ENCODE measurements around the gene RCOR3.
A peak's percentile ranks its signal among the peaks of the same experiment; 100 is the strongest.
"Not testable (repeated sequence)": the region's sequence is repeated elsewhere in the genome, so short reads cannot be mapped to it uniquely, and the experiment has no call there.

RCOR3 gene

GRCh38 chr1:211258310-211258755 is 833 bp upstream of the RCOR3 start:
- Histone ChIP-seq H3K36me3 (peaks cover 0 to 11% (median 7%) of the 10 kb centered on the region in 11 experiments; a peak in 14 of 22 replicates), H3K4me3 (peak overlapping the region; percentile 75 to 95 (median 83)), H3K27me3 (no peaks in the 10 kb centered on the region), H3K9ac (peak overlapping the region; percentile 91 to 100 (median 95)), H3K4me1 (peaks cover 21 to 25% (median 23%) of the 10 kb centered on the region in 10 experiments), H3K27ac (peak overlapping the region; percentile 93 to 100 (median 97)), H3K9me3 (replicated peaks in 1 of 11) (no peaks in the 10 kb centered on the region), H3K4me2 (peak overlapping the region; percentile 77 to 92 (median 87)), H4K20me1 (peaks cover 0 to 10% (median 0%) of the 10 kb centered on the region in 11 experiments; a peak in 6 of 22 replicates)
- TF ChIP-seq Cebpa-rat (IDR thresholded peaks at IDR 0.05): no peak

DNA sequence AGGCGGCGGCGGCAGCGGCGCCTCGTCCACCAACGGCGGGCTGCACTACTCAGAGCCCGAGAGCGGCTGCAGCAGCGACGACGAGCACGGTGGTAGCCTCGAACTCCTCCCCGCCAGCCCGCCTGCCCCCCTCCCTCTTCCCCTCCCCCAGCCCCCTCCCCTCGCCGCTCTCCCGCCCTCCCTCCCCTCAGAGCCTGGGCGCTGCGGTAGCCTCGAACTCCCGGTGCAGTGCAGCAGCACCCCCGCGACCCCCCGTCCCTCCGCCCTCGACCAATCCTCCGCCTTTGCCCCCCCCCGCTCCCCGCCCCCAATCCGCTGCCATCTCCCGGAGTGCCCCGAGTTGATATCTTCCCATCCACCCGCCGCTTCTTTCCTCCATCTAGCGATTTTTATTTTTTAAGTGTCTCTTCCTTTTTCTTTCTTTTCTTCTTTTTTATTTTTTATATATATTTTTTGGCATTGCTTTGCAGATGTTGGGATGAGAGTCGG is 516 bp downstream of the RCOR3 start:
- H3K9me3 ChIP-seq (replicated peaks in 1 of 11): no peaks in the 10 kb centered on the region
- H3K9ac ChIP-seq: peak overlapping the region; percentile 91 to 100 (median 95)
- peaks cover 0 to 20% (median 0%) of the 10 kb centered on the region in 11 experiments; a peak in 6 of 22 replicates for H4K20me1 ChIP-seq
- peak overlapping the region; percentile 75 to 95 (median 84) for H3K4me3 ChIP-seq
- peaks cover 21 to 25% (median 23%) of the 10 kb centered on the region in 10 experiments for H3K4me1 ChIP-seq
- peaks cover 8 to 23% (median 21%) of the 10 kb centered on the region in 11 experiments; a peak in 18 of 22 replicates for H3K36me3 ChIP-seq
- H3K27me3 ChIP-seq: no peaks in the 10 kb centered on the region
- no peak for TF ChIP-seq Cebpa-rat (IDR thresholded peaks at IDR 0.05)
- peak overlapping the region; percentile 93 to 100 (median 97) for H3K27ac ChIP-seq
- H3K4me2 ChIP-seq: peak overlapping the region; percentile 75 to 95 (median 90)

- Histone ChIP-seq H3K4me1 (peaks cover 21 to 27% (median 23%) of the 10 kb centered on the region in 10 experiments), H4K20me1 (peaks cover 0 to 25% (median 0%) of the 10 kb centered on the region in 11 experiments; a peak in 6 of 22 replicates), H3K27ac (peak overlapping the region; percentile 50 to 83 (median 74); a peak in 21 of 22 replicates), H3K9me3 (replicated peaks in 1 of 11) (no peaks in the 10 kb centered on the region), H3K4me3 (peak overlapping the region; percentile 75 to 95 (median 84)), H3K27me3 (no peaks in the 10 kb centered on the region), H3K4me2 (peak overlapping the region; percentile 75 to 95 (median 90)), H3K36me3 (peaks cover 8 to 29% (median 24%) of the 10 kb centered on the region in 11 experiments; a peak in 21 of 22 replicates), H3K9ac (peak overlapping the region; percentile 77 to 91 (median 83))
- no peak for TF ChIP-seq Cebpa-rat (IDR thresholded peaks at IDR 0.05)
Measured at GRCh38 chr1:211260141-211261107, 1.3 kb downstream of the RCOR3 start.

GRCh38 chr1:211261229-211261628 is 2.1 kb downstream of the RCOR3 start:
- Histone ChIP-seq H3K9ac (peak overlapping the region; percentile 77 to 91 (median 83)), H3K27ac (peak overlapping the region in 10 of 11 experiments; percentile 50 to 83 (median 74); a peak in 16 of 22 replicates), H3K4me2 (peak overlapping the region; percentile 75 to 95 (median 90)), H3K4me3 (peak overlapping the region; percentile 75 to 95 (median 84)), H3K9me3 (replicated peaks in 1 of 11) (no peaks in the 10 kb centered on the region), H4K20me1 (peaks cover 0 to 32% (median 0%) of the 10 kb centered on the region in 11 experiments; a peak in 6 of 22 replicates), H3K36me3 (peaks cover 8 to 34% (median 27%) of the 10 kb centered on the region in 11 experiments; a peak in 21 of 22 replicates), H3K4me1 (peaks cover 21 to 31% (median 23%) of the 10 kb centered on the region in 10 experiments), H3K27me3 (no peaks in the 10 kb centered on the region)
- TF ChIP-seq Cebpa-rat (IDR thresholded peaks at IDR 0.05): no peak

DNA sequence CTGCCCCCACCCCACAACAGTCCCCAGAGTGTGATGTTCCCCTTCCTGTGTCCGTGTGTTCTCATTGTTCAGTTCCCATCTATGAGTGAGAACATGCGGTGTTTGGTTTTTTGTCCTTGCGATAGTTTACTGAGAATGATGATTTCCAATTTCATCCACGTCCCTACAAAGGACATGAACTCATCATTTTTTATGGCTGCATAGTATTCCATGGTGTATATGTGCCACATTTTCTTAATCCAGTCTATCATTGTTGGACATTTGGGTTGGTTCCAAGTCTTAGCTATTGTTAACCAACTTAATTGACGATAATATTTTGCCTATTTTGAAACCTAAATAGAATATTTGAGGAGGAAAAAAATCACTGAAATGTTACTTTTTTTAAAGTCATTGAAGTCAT is 3.9 kb downstream of the RCOR3 start:
- Histone ChIP-seq H3K36me3 (peaks cover 17 to 52% (median 39%) of the 10 kb centered on the region in 11 experiments; a peak in 21 of 22 replicates), H4K20me1 (peaks cover 0 to 48% (median 4%) of the 10 kb centered on the region in 11 experiments; a peak in 6 of 22 replicates), H3K4me1 (peaks cover 7 to 27% (median 13%) of the 10 kb centered on the region in 10 experiments; a peak in 18 of 20 replicates)
- not testable (repeated sequence) for H3K27me3 ChIP-seq; H3K27ac ChIP-seq; H3K9me3 ChIP-seq (replicated peaks in 1 of 11); H3K4me2 ChIP-seq; H3K4me3 ChIP-seq; H3K9ac ChIP-seq

- TF ChIP-seq Cebpa-rat (IDR thresholded peaks at IDR 0.05): peak in 4 of 11 experiments; percentile 14 to 31 (median 17); a peak in 1 of 22 replicates
- Histone ChIP-seq H3K4me3 (no peak overlapping the region), H3K9me3 (replicated peaks in 1 of 11) (no peaks in the 10 kb centered on the region), H3K9ac (no peak overlapping the region), H3K27ac (no peak overlapping the region), H3K36me3 (peaks cover 43 to 87% (median 73%) of the 10 kb centered on the region in 11 experiments), H4K20me1 (peaks cover 0 to 46% (median 0%) of the 10 kb centered on the region in 11 experiments; a peak in 2 of 22 replicates), H3K4me1 (peaks cover 0 to 20% (median 5%) of the 10 kb centered on the region in 10 experiments; a peak in 8 of 20 replicates), H3K27me3 (no peaks in the 10 kb centered on the region), H3K4me2 (peak overlapping the region in 3 of 11 experiments; percentile 15 to 19 (median 17); a peak in 4 of 22 replicates)
Measured at GRCh38 chr1:211267204-211267857, 8.2 kb downstream of the RCOR3 start.

GRCh38 chr1:211279340-211279739 is 20.2 kb downstream of the RCOR3 start:
- Histone ChIP-seq H3K36me3 (peaks cover 66 to 95% (median 88%) of the 10 kb centered on the region in 11 experiments), H3K9ac (no peak overlapping the region), H4K20me1 (peaks cover 0 to 43% (median 0%) of the 10 kb centered on the region in 11 experiments; a peak in 5 of 22 replicates), H3K4me2 (no peak overlapping the region), H3K27me3 (no peaks in the 10 kb centered on the region), H3K4me1 (no peaks in the 10 kb centered on the region), H3K4me3 (no peak overlapping the region), H3K27ac (no peak overlapping the region), H3K9me3 (replicated peaks in 1 of 11) (no peaks in the 10 kb centered on the region)
- TF ChIP-seq Cebpa-rat (IDR thresholded peaks at IDR 0.05): no peak

- Histone ChIP-seq H3K27ac (no peak overlapping the region; a peak in 1 of 22 replicates), H3K9ac (no peak overlapping the region)
Measured at GRCh38 chr1:211280910-211281309, 21.7 kb downstream of the RCOR3 start.

More at GRCh38 chr1:211280910-211281309, 21.7 kb downstream of the RCOR3 start:
- H3K36me3 ChIP-seq: peaks cover 76 to 100% (median 96%) of the 10 kb centered on the region in 11 experiments
- H3K4me3 ChIP-seq: no peak overlapping the region
- peaks cover 0 to 50% (median 0%) of the 10 kb centered on the region in 11 experiments; a peak in 5 of 22 replicates for H4K20me1 ChIP-seq
- no peak overlapping the region for H3K4me2 ChIP-seq
- H3K27me3 ChIP-seq: no peaks in the 10 kb centered on the region
- TF ChIP-seq Cebpa-rat (IDR thresholded peaks at IDR 0.05): no peak
- H3K4me1 ChIP-seq: no peaks in the 10 kb centered on the region
- H3K9me3 ChIP-seq (replicated peaks in 1 of 11): no peaks in the 10 kb centered on the region
